ENCODE data around the gene KIDINS220.
A peak's percentile ranks its signal among the peaks of the same experiment; 100 is the strongest.

The KIDINS220 gene

DNA sequence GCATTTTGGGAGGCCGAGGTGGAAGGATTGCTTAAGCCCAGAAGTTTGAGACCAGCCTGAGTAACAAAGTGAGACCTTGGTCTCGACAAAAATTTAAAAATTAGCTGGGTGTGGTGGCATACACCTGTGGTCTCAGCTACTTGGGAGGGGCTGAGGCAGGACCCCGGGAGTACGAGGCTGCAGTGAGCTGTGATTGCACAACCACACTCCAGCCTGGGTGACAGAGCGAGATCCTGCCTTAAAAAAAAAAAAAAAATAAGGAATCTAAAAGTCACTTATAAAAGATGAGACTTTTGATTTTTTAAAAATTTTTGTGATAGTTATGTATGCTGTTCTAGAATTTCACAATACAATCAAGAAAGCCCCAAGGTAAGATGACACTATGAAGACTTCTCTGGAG, 122.4 kb downstream of the KIDINS220 start:
- Mint-ChIP-seq H3K9me3 (peaks cover 8% of the 10 kb centered on the region), H3K4me1 (no peaks in the 10 kb centered on the region), H3K27me3 (peaks cover 3% of the 10 kb centered on the region), H3K27ac (no peak overlapping the region), H3K36me3 (no peaks in the 10 kb centered on the region), H3K4me3 (no peak overlapping the region)

DNA sequence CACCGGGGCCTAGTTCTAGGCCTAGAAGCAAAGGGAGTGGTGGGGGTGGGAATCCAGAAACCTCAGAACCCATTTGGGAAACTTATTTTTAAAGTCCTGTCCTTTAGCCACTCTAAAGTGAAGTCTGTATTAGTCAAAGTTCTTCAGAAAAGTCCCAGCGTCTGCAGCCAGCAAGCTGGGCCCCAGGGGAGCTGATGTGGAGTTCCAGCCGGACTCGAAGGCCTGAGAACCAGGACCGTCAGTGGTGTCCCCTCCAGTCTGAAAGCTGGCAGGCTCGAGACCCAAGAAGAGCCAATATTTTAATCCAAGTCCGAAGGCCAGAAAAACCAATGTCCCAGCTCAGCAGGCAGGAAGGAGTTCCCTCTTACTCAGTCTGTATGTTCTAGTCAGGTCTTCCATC, 123.1 kb downstream of the KIDINS220 start:
- H3K27ac Mint-ChIP-seq: no peak overlapping the region
- H3K9me3 Mint-ChIP-seq: peaks cover 8% of the 10 kb centered on the region
- H3K4me1 Mint-ChIP-seq: no peaks in the 10 kb centered on the region
- H3K4me3 Mint-ChIP-seq: no peak overlapping the region
- H3K27me3 Mint-ChIP-seq: peaks cover 3% of the 10 kb centered on the region
- no peaks in the 10 kb centered on the region for H3K36me3 Mint-ChIP-seq

DNA sequence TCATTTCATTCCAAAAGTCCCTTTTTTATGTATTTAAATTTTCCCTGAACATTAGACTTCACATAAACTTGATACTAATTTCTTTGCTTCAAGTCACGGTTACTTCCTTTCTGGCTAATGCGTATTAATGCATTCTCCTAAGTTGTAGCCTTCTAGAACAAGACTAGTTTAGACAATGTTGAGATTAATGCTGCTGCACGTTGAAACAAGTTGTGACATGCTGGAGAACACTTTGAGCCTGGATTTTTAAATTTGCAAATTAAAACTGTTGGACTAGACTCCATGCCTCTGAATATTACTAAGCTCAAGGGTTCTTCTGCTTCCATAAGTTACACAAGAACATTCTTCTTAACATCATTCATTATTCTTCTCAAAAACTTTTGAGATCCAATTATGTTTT, 126.5 kb downstream of the KIDINS220 start:
- H3K4me3 Mint-ChIP-seq: no peak overlapping the region
- H3K9me3 Mint-ChIP-seq: peaks cover 5% of the 10 kb centered on the region
- H3K27me3 Mint-ChIP-seq: peaks cover 3% of the 10 kb centered on the region
- no peak overlapping the region for H3K27ac Mint-ChIP-seq
- H3K36me3 Mint-ChIP-seq: no peaks in the 10 kb centered on the region
- H3K4me1 Mint-ChIP-seq: no peaks in the 10 kb centered on the region

DNA sequence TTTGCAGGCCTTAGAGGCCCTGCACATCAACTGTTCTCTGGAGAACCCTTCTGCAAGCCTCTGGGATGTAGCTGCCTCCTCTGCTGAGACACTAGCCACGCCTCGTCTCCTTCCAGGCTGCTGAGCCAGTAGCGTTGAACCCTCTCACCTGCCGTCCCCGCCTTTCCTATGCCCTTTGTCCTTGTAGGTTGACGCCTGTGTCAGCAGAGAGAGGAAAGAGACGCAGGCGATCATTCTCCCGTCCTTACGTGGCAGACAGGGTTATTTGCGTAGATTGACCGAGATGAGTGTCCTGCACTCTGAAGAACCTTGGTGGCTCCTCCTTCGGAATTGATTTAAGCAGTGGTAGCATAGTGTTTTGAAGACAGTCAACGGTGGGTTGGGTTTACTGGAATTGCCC, 127.8 kb downstream of the KIDINS220 start:
- no peak overlapping the region for H3K27ac Mint-ChIP-seq
- no peaks in the 10 kb centered on the region for H3K4me1 Mint-ChIP-seq
- no peaks in the 10 kb centered on the region for H3K9me3 Mint-ChIP-seq
- peaks cover 3% of the 10 kb centered on the region for H3K27me3 Mint-ChIP-seq
- H3K4me3 Mint-ChIP-seq: no peak overlapping the region
- H3K36me3 Mint-ChIP-seq: no peaks in the 10 kb centered on the region

DNA sequence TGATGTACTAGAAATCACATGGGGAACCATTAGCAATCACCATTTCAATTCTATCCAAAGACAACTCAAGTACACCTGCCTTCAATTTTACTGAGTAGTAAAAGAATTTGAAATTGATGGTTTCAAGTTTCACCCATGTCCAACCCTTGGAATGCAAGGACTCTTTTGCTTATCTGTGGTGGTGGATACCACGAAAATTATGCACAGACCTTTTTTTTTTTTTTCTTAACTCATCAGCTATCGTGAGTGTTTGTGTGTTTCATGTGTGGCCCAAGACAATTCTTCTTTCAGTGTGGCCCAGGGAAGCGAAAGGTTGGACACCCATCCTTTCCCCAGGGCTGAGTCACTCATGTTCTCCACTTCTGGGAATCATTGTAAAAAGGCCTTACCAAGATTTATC, 132.5 kb downstream of the KIDINS220 start:
- Mint-ChIP-seq H3K9me3 (no peaks in the 10 kb centered on the region), H3K27me3 (no peaks in the 10 kb centered on the region), H3K4me1 (no peaks in the 10 kb centered on the region), H3K27ac (no peak overlapping the region), H3K4me3 (no peak overlapping the region), H3K36me3 (no peaks in the 10 kb centered on the region)

DNA sequence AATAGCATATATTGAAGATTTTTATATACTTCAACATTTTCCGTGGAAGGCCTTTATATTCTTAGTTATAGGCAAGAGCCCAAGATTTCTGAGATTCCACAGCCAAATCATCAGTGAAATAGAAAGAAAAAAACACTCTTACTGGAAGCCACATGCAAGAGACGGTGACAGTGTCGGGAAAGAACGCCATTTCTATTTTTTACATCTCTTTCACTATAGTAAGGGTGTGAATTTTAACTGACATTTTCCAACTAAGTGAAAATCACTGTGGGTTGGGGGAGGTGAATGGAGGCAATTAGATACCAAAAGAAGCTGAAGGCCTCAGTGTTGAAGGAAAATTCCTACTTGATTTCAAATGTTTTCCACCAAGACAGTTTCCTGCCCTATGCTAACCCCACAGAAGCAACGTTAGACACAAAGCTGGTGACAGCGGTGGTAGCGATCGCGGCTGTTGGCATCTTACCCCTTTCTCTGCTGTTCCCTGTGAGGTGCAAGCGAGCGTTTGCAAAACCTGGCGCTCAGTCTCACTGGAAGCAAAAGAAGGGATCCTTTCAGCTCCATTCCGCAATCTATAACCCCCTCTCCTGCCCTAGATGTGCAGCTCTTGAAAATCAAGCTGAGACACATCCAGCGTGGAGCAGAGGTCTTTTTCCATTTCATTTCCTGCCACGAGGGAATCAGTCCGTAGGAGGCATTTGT, 135.6 kb downstream of the KIDINS220 start:
- Mint-ChIP-seq H3K27ac (no peak overlapping the region), H3K36me3 (no peaks in the 10 kb centered on the region), H3K4me1 (no peaks in the 10 kb centered on the region), H3K4me3 (no peak overlapping the region), H3K9me3 (no peaks in the 10 kb centered on the region), H3K27me3 (no peaks in the 10 kb centered on the region)

DNA sequence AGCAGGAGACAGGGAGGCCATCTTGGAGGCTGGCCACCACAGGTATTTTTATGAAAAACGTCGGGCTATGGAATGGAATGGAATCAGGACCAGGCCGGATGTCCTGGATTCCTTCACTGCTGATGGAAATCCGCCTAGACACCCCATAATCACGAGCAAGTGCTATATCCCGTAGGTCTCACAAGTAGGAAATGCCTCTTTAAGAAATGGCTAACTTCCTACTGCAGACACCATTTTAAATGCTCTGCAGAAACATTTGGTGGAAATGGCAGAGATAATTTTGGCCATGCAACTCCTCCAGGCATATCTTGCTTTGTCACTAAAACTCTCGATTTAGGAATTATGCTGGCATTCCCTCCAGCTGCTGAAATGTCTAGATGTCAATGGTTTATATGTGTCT, 137.6 kb downstream of the KIDINS220 start:
- no peaks in the 10 kb centered on the region for H3K4me1 Mint-ChIP-seq
- no peak overlapping the region for H3K4me3 Mint-ChIP-seq
- no peak overlapping the region for H3K27ac Mint-ChIP-seq
- H3K36me3 Mint-ChIP-seq: no peaks in the 10 kb centered on the region
- no peaks in the 10 kb centered on the region for H3K27me3 Mint-ChIP-seq
- no peaks in the 10 kb centered on the region for H3K9me3 Mint-ChIP-seq

DNA sequence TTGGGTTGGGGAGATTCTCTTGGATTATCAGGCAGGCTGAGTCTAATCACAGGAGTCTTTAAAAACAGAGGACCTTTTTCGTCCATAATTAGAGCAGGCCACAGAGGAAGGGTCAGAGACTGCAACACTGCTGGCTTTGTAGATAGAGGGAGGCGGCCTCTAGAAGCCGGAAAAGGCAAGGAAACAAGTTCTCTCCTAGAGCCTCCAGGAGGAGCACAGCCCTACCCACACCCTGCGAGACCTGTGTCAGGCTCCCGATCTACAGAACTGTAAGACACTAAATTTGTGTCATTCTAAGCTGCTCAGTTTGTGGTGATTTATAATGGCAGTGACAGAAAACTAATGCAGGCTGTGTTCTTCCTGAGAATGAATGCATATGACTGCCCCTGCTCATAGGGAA, 140.2 kb downstream of the KIDINS220 start:
- no peaks in the 10 kb centered on the region for H3K9me3 Mint-ChIP-seq
- peaks cover 6% of the 10 kb centered on the region for H3K4me1 Mint-ChIP-seq
- no peak overlapping the region for H3K4me3 Mint-ChIP-seq
- H3K36me3 Mint-ChIP-seq: no peaks in the 10 kb centered on the region
- H3K27ac Mint-ChIP-seq: no peak overlapping the region
- peaks cover 6% of the 10 kb centered on the region for H3K27me3 Mint-ChIP-seq

DNA sequence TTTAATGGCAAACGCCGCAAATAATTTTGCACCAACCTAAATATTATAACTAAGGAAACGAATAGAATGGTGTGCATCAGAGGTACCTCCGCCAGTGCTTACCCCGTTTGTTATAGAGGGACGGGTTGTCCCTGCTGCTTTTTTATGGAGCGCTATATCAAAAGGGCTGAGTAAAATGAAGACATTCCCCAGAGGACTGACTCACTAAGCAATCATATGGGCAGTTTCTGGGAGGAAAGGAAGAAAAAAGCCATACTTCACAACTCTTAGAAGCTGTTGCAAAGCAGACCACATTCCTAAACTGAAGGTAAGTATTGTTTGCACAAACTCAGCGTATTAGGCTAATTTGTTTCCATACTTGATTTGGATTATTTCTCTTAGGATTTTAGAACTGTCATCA, 142.7 kb downstream of the KIDINS220 start:
- Mint-ChIP-seq H3K4me3 (no peak overlapping the region), H3K36me3 (no peaks in the 10 kb centered on the region), H3K9me3 (no peaks in the 10 kb centered on the region), H3K27ac (no peak overlapping the region), H3K27me3 (peaks cover 18% of the 10 kb centered on the region), H3K4me1 (peaks cover 7% of the 10 kb centered on the region)

DNA sequence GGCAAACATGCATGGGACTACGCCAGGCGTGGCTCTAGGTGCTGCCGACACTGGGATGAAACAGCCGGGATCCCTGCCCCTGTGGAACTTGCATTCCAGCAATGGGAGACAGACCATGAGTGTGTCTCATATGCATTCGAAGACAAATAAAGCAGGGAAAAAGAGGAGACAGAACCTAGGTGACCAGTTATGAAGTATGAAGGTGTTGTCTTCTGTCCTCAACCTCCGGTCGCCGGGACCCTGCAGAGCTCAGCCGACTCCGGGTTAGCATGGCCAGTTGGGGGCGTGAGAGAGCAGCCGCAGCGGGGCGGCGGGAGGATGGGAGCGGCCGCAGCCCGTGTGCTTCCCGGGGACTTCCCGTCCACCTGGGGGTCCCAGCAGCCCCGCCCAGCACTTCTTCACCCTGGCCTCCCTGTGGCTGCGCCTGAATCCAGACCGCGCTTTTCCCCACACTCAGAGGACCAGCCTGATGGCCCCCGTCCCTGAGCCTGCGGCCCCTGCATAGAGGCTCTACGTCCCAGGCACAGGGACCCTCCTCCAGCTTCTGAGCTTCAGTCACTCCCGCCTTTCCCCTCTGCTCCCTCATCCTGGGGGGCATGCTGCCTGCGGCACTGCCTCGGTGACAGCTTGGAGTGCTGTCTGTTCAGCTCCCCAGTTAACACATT, 144.1 kb downstream of the KIDINS220 start:
- H3K27ac Mint-ChIP-seq: no peak overlapping the region
- H3K9me3 Mint-ChIP-seq: no peaks in the 10 kb centered on the region
- no peaks in the 10 kb centered on the region for H3K36me3 Mint-ChIP-seq
- H3K4me1 Mint-ChIP-seq: peaks cover 7% of the 10 kb centered on the region
- H3K27me3 Mint-ChIP-seq: peaks cover 18% of the 10 kb centered on the region
- no peak overlapping the region for H3K4me3 Mint-ChIP-seq

DNA sequence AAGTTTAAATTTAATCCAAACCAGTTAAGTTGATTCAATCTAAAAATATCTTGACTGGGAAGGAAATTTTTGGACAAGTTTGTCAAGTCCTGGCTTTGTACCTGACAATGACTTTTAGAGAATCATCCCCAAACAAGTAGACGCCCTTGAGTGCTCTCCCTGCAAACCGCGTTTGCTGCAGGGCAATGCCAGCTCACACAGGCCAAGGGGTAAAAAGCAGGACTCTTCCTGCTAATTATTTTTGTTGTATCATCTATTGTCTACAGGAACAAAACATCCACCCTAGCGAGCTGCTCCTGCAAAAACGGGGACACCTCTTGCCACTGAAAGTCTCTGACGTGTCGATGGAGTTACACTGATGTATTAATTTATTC, 144.6 kb downstream of the KIDINS220 start:
- Mint-ChIP-seq H3K4me3 (no peak overlapping the region), H3K4me1 (peaks cover 7% of the 10 kb centered on the region), H3K27ac (no peak overlapping the region), H3K36me3 (no peaks in the 10 kb centered on the region), H3K27me3 (peaks cover 18% of the 10 kb centered on the region), H3K9me3 (no peaks in the 10 kb centered on the region)

DNA sequence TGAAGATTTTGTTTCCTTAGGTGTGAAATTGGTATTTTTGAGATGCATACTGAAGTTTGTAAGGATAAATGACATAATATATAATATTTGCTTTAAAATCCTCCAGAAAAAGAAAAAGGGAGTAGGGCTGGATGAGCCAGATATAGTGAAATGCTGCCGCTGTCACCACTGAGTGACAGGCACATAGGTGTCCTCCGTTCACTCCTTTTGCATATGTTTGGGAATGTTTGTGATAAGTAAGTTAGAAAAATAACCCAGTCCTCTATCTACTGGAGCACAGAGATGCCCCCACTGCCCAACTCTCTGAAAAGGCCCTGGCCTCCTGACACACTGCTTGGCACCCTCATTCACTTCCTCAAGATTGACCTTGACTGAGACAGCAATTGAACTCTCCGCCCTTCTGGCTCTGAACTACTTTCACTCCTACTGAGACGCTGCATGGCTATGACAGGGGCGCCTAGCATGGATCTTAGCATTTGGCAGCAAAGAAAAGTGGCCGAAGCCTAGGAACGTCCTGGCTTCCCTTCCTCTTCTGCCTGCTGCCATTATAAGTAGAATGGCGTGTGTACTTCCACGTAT, 145.5 kb downstream of the KIDINS220 start:
- Mint-ChIP-seq H3K36me3 (no peaks in the 10 kb centered on the region), H3K27me3 (peaks cover 18% of the 10 kb centered on the region), H3K9me3 (no peaks in the 10 kb centered on the region), H3K4me1 (peaks cover 7% of the 10 kb centered on the region), H3K4me3 (no peak overlapping the region), H3K27ac (no peak overlapping the region)

DNA sequence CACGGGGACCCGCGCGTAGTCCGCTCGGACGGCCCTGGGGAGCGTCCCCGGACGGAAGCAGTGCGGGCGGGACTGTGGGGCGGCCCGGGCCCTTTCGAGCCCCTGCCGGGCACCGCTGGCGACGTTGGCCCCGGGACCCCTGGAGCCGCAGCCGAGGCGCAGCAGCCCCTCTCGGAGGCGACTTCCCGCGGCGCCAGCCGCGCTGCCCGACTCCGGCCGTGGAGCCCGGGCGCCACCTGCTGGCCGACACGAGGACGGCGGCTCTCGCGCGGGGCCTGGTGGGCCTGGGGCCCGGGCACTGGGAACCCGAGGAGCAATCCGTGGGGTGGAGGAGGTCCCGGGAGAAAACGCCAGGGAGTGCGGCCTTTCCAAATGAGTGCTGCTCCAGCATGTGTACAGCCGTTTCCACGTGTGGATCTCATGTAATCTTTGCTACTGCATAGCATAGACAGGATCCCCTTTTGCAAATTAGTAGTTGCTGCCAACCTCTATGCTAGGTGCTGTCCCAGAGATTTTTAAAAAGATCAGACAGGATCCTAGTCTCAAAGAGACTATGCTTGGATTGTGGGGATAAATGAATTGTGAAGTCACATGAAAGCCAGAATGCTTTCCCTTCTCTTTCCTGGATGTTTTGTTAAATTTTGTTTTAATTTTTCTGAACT, 151.6 kb downstream of the KIDINS220 start:
- Mint-ChIP-seq H3K4me1 (peaks cover 19% of the 10 kb centered on the region), H3K27ac (no peak overlapping the region), H3K9me3 (no peaks in the 10 kb centered on the region), H3K36me3 (peaks cover 1% of the 10 kb centered on the region), H3K4me3 (peak overlapping the region; percentile 33), H3K27me3 (peaks cover under 1% of the 10 kb centered on the region)

DNA sequence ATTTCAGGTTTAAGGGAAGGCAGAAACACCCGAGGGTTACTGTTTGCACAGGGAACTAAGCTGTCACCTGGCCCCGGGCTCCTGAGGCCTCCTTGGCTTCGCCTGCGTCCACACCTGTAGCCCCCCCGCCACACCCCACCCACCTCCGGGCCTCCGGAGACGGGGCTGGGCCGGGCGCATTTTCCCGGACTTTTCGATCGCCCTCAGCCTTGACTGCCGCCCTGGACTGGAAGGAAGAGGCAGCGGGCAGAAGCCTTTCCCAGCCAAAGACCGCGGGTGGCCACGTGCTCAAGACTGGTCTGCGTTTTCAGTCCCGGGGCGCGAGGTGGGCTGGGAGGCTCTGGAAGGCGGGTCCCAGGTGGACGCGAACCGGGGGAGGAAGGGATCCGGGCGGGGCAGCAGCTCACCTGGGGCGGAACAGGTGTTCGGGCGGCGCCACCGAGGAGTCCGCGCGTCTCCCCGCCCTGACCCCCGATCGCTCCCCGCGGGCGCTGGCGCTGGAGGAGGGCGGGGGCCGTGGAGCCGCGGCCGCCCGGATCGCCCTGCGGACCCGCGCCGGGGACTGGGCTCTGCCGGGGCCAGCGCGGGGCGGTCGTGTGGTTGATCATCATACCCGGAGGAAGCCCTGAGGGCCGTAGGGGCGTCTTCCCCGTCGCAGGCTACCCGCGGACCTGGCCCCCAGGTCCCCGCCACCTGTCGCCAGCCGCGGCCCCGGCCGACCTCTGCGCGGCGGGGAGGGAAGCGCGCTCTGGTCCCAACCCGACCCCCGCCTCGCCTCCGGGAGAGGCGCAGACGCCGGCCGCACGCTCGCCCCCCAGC, 152.3 kb downstream of the KIDINS220 start:
- H3K27me3 Mint-ChIP-seq: no peaks in the 10 kb centered on the region
- no peaks in the 10 kb centered on the region for H3K9me3 Mint-ChIP-seq
- peak overlapping the region; percentile 90 for H3K4me3 Mint-ChIP-seq
- peaks cover 20% of the 10 kb centered on the region for H3K4me1 Mint-ChIP-seq
- peaks cover 1% of the 10 kb centered on the region for H3K36me3 Mint-ChIP-seq
- peak overlapping the region; percentile 92 for H3K27ac Mint-ChIP-seq

DNA sequence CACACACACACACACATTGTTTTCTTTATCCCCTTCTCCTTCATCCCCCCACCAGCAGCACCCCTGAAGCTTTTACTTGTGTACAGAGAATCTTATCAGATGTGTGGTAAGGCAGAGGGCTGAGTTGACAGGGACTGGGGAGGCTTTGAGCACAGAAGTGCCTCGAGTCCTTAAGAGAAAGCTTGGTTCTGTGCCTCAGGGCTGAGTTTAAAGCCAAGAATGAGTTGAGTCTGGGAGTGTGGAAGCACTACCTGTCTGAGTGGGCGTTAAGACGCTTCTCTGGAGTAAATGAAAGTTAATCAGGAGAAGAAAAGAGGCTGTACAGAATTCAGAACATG, 152.9 kb downstream of the KIDINS220 start:
- H3K4me1 Mint-ChIP-seq: peaks cover 26% of the 10 kb centered on the region
- peak overlapping the region; percentile 92 for H3K27ac Mint-ChIP-seq
- H3K36me3 Mint-ChIP-seq: peaks cover 1% of the 10 kb centered on the region
- peak overlapping the region; percentile 90 for H3K4me3 Mint-ChIP-seq
- H3K9me3 Mint-ChIP-seq: no peaks in the 10 kb centered on the region
- no peaks in the 10 kb centered on the region for H3K27me3 Mint-ChIP-seq
